Osteocyte (in vitro differentiated cells): Measurements from ENCODE around the gene CDH26. TPM values are rescaled to one million over a fixed set of nuclear protein-coding genes. Genes with fewer than 3 reads are reported as not detected.

Experiments
- DNase-seq: peaks from one replicate; pipeline ENCODE4 v3.0.0; 2021; ENCODE audit warnings: mixed read lengths; ENCODE audit not compliant: unreplicated experiment; ENCODE audit errors: extremely low spot score
- H3K27ac Mint-ChIP-seq: one replicate; pipeline ENCODE4 v1.8.0; 2021; ENCODE audit warnings: mild to moderate bottlenecking, mixed read lengths; ENCODE audit not compliant: unreplicated experiment
- H3K27me3 Mint-ChIP-seq: one replicate; pipeline ENCODE4 v1.8.0; 2021; ENCODE audit warnings: mixed read lengths; ENCODE audit not compliant: unreplicated experiment
- H3K36me3 Mint-ChIP-seq: one replicate; pipeline ENCODE4 v1.8.0; 2021; ENCODE audit warnings: mixed read lengths; ENCODE audit not compliant: unreplicated experiment
- H3K4me1 Mint-ChIP-seq: one replicate; pipeline ENCODE4 v1.8.0; 2021; ENCODE audit warnings: mixed read lengths; ENCODE audit not compliant: unreplicated experiment
- H3K4me3 Mint-ChIP-seq: one replicate; pipeline ENCODE4 v1.8.0; 2021; ENCODE audit warnings: mild to moderate bottlenecking, moderate library complexity, mixed read lengths; ENCODE audit not compliant: unreplicated experiment
- H3K9me3 Mint-ChIP-seq: one replicate; pipeline ENCODE4 v1.8.0; 2021; ENCODE audit warnings: mixed read lengths; ENCODE audit not compliant: unreplicated experiment
- CTCF ChIP-seq: fragments of 200-600 bp; sonication (generic); IDR thresholded peaks from 2 replicates; pipeline ENCODE4 v1.5.0; 2021; ENCODE audit warnings: antibody characterized with exemption, mild to moderate bottlenecking, moderate library complexity
- total RNA-seq: library from RNA; stranded (reverse); gene quantifications from 2 replicates; pipeline ENCODE4 v1.2.1, GENCODE V29; 2021

CDH26 gene
- total RNA-seq, 1 donor from 2014 or later: 0.46 TPM

GRCh38 chr20:59983076-59983475 lies 24.9 kb downstream of the CDH26 start:
- TF ChIP-seq CTCF: no peak
- H3K4me1 Mint-ChIP-seq: no peaks in the 10 kb centered on the region
- peaks cover 6% of the 10 kb centered on the region for H3K27me3 Mint-ChIP-seq
- H3K27ac Mint-ChIP-seq: no peak overlapping the region
- peaks cover 8% of the 10 kb centered on the region for H3K9me3 Mint-ChIP-seq
- no peak overlapping the region for H3K4me3 Mint-ChIP-seq
- peak; percentile 30 for DNase-seq
- H3K36me3 Mint-ChIP-seq: no peaks in the 10 kb centered on the region

- no peak overlapping the region for H3K4me3 Mint-ChIP-seq
- peaks cover 8% of the 10 kb centered on the region for H3K9me3 Mint-ChIP-seq
- H3K27me3 Mint-ChIP-seq: peaks cover 6% of the 10 kb centered on the region
- no peak for TF ChIP-seq CTCF
- no peak for DNase-seq
- no peak overlapping the region for H3K27ac Mint-ChIP-seq
- no peaks in the 10 kb centered on the region for H3K4me1 Mint-ChIP-seq
- no peaks in the 10 kb centered on the region for H3K36me3 Mint-ChIP-seq
Observed at GRCh38 chr20:59984541-59984940, 26.3 kb downstream of the CDH26 start.

GRCh38 chr20:59985164-59985563 lies 26.9 kb downstream of the CDH26 start:
- DNase-seq: peak; percentile 42
- H3K4me3 Mint-ChIP-seq: no peak overlapping the region
- peaks cover 6% of the 10 kb centered on the region for H3K27me3 Mint-ChIP-seq
- H3K4me1 Mint-ChIP-seq: no peaks in the 10 kb centered on the region
- no peak for TF ChIP-seq CTCF
- H3K27ac Mint-ChIP-seq: no peak overlapping the region
- peaks cover 8% of the 10 kb centered on the region for H3K9me3 Mint-ChIP-seq
- no peaks in the 10 kb centered on the region for H3K36me3 Mint-ChIP-seq

GRCh38 chr20:59985864-59986263 lies 27.6 kb downstream of the CDH26 start:
- Mint-ChIP-seq H3K27ac (no peak overlapping the region), H3K4me3 (no peak overlapping the region), H3K9me3 (peaks cover 8% of the 10 kb centered on the region), H3K4me1 (no peaks in the 10 kb centered on the region), H3K36me3 (no peaks in the 10 kb centered on the region), H3K27me3 (peaks cover 6% of the 10 kb centered on the region)
- no peak for TF ChIP-seq CTCF
- DNase-seq: peak; percentile 34

GRCh38 chr20:59987135-59987534 lies 28.9 kb downstream of the CDH26 start:
- H3K36me3 Mint-ChIP-seq: no peaks in the 10 kb centered on the region
- TF ChIP-seq CTCF: no peak
- no peak for DNase-seq
- peaks cover under 1% of the 10 kb centered on the region for H3K9me3 Mint-ChIP-seq
- H3K27me3 Mint-ChIP-seq: peaks cover under 1% of the 10 kb centered on the region
- no peak overlapping the region for H3K4me3 Mint-ChIP-seq
- H3K27ac Mint-ChIP-seq: no peak overlapping the region
- no peaks in the 10 kb centered on the region for H3K4me1 Mint-ChIP-seq
